Measurements from ENCODE around the gene RPL36A. TPM values are rescaled to one million over a fixed set of nuclear protein-coding genes. Genes with fewer than 3 reads are reported as not detected.

RPL36A gene
- total and polyA plus RNA-seq, 4 donors, result 123 to 519 (median 379) TPM

- TF ChIP-seq REST (IDR thresholded peaks at IDR 0.05), result no peak
Observed at GRCh38 chrX:101369687-101370086, 21.1 kb upstream of the RPL36A start (continued).

GRCh38 chrX:101370888-101371504 lies 19.8 kb upstream of the RPL36A start:
- no peaks in the 10 kb centered on the region for H3K9me3 ChIP-seq (ENCODE audit: control insufficient read depth in 4 of 4, low read length in 3 of 4)
- H3K4me1 ChIP-seq (ENCODE audit: control insufficient read depth in 4 of 4, insufficient read depth in 4 of 4, low read length in 3 of 4), result no peaks in the 10 kb centered on the region
- TF ChIP-seq REST (IDR thresholded peaks at IDR 0.05) (no peak), MAX (IDR thresholded peaks at IDR 0.05) (no peak), TAF1 (conservative IDR thresholded peaks at IDR 0.05) (no peak), SP1 (IDR thresholded peaks at IDR 0.05) (no peak), HNF4A (conservative IDR thresholded peaks at IDR 0.05) (no peak), RAD21 (IDR thresholded peaks at IDR 0.05) (no peak), YY1 (IDR thresholded peaks at IDR 0.05) (no peak)
- H3K4me3 ChIP-seq (ENCODE audit: low read depth in 1 of 3, low read length in 3 of 3), result no peak overlapping the region
- no peaks in the 10 kb centered on the region for H3K27me3 ChIP-seq (ENCODE audit: control insufficient read depth in 4 of 4, insufficient read depth in 4 of 4, low read length in 3 of 4)
- H3K27ac ChIP-seq (ENCODE audit: low read depth in 1 of 2, low read length in 2 of 2), result no peak overlapping the region
- H3K9ac ChIP-seq (ENCODE audit: low read depth in 1 of 2, low read length in 2 of 2), result no peak overlapping the region
- H3K36me3 ChIP-seq (ENCODE audit: control insufficient read depth in 4 of 4, insufficient read depth in 3 of 4, low read depth in 1 of 4, low read length in 3 of 4), result no peaks in the 10 kb centered on the region
- WGBS, result 73% methylated on average over 3 of the region's 3 CpGs
- no peak for DNase-seq (ENCODE audit: low spot score)

DNA sequence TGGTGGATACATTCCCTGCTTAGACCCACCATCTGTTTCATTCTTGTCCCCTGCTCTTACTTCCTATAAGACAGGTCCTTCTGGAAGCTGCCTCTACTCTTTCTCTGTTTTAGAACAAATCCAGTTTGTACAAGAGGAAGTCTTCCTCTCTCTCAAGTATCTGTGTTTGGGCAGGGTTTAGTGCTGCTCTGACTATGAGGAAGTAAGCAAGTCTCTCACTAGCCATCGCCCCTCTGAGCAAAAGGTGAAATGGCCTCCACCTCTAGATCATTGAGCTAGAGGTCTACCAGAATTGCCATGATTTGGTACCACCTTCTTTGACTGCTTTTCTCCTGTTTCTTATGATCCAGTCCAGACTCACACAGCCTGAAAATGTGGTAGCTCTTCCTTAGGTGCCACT lies 13.3 kb upstream of the RPL36A start:
- H3K9ac ChIP-seq (ENCODE audit: low read depth in 1 of 2, low read length in 2 of 2), result no peak overlapping the region
- no peaks in the 10 kb centered on the region for H3K36me3 ChIP-seq (ENCODE audit: control insufficient read depth in 4 of 4, insufficient read depth in 3 of 4, low read depth in 1 of 4, low read length in 3 of 4)
- H3K27me3 ChIP-seq (ENCODE audit: control insufficient read depth in 4 of 4, insufficient read depth in 4 of 4, low read length in 3 of 4), result no peaks in the 10 kb centered on the region
- H3K4me3 ChIP-seq (ENCODE audit: low read depth in 1 of 3, low read length in 3 of 3), result no peak overlapping the region
- no peak for DNase-seq (ENCODE audit: low spot score)
- WGBS, result 64% methylated on average over 1 of the region's 1 CpG
- no peaks in the 10 kb centered on the region for H3K9me3 ChIP-seq (ENCODE audit: control insufficient read depth in 4 of 4, low read length in 3 of 4)
- no peaks in the 10 kb centered on the region for H3K4me1 ChIP-seq (ENCODE audit: control insufficient read depth in 4 of 4, insufficient read depth in 4 of 4, low read length in 3 of 4)
- no peak overlapping the region for H3K27ac ChIP-seq (ENCODE audit: low read depth in 1 of 2, low read length in 2 of 2)
- TF ChIP-seq MAX (IDR thresholded peaks at IDR 0.05) (no peak), RAD21 (IDR thresholded peaks at IDR 0.05) (no peak), NR2F2 (IDR thresholded peaks at IDR 0.05) (no peak), FOXA1 (IDR thresholded peaks at IDR 0.05) (no peak), REST (IDR thresholded peaks at IDR 0.05) (no peak), JUND (IDR thresholded peaks at IDR 0.05) (no peak), YY1 (IDR thresholded peaks at IDR 0.05) (no peak), HNF4A (conservative IDR thresholded peaks at IDR 0.05) (no peak), GABPA (IDR thresholded peaks at IDR 0.05 in 1 of 2, conservative IDR thresholded peaks at IDR 0.05 in 1 of 2) (no peak), HNF4G (IDR thresholded peaks at IDR 0.05) (no peak), EGR1 (IDR thresholded peaks at IDR 0.05; ENCODE audit: low read depth in 2 of 2) (no peak), ZBTB33 (IDR thresholded peaks at IDR 0.05) (no peak)

Data from liver (tissue), 9 donors.